Neural progenitor cell (in vitro differentiated cells): ENCODE data around the gene IPP. TPM values are rescaled to one million over a fixed set of nuclear protein-coding genes. Genes with fewer than 3 reads are reported as not detected.

Source experiments
- DNase-seq: peaks from one replicate; pipeline ENCODE4 v3.0.0-alpha.2; 2016; ENCODE audit warnings: low spot score
- H2AFZ ChIP-seq: fragments of 200-600 bp; sonication (generic); replicated peaks from 2 replicates; pipeline ENCODE4 v1.6.1; 2016; ENCODE audit warnings: antibody characterized with exemption
- H3F3A ChIP-seq: fragments of 200-600 bp; sonication (generic); 2 replicates; pipeline ENCODE4 v1.6.1; 2016; ENCODE audit warnings: antibody characterized with exemption, low read depth
- H3K27ac ChIP-seq: fragments of 200-600 bp; sonication (generic); 2 replicates; pipeline ENCODE4 v1.5.1; 2016; ENCODE audit warnings: mild to moderate bottlenecking
- H3K27me3 ChIP-seq: fragments of 200-600 bp; sonication (generic); 2 replicates; pipeline ENCODE4 v1.6.1; 2016; ENCODE audit warnings: mild to moderate bottlenecking, moderate library complexity
- H3K36me3 ChIP-seq: fragments of 200-600 bp; sonication (generic); 2 replicates; pipeline ENCODE4 v1.5.1; 2016
- H3K4me1 ChIP-seq: fragments of 200-600 bp; sonication (generic); 2 replicates; pipeline ENCODE4 v1.6.1; 2016; ENCODE audit warnings: mixed run types
- H3K4me2 ChIP-seq: fragments of 200-600 bp; sonication (generic); 2 replicates; pipeline ENCODE4 v1.6.1; 2016
- H3K4me3 ChIP-seq: fragments of 200-600 bp; sonication (generic); 2 replicates; pipeline ENCODE4 v1.5.1; 2016
- H3K79me2 ChIP-seq: fragments of 200-600 bp; sonication (generic); 2 replicates; pipeline ENCODE4 v1.6.1; 2016; ENCODE audit warnings: low read depth
- H3K9ac ChIP-seq: fragments of 200-600 bp; sonication (generic); 2 replicates; pipeline ENCODE4 v1.6.1; 2016
- H3K9me3 ChIP-seq: fragments of 200-600 bp; sonication (generic); 2 replicates; pipeline ENCODE4 v1.5.1; 2016; ENCODE audit warnings: low read depth
- H4K20me1 ChIP-seq: fragments of 200-600 bp; sonication (generic); 2 replicates; pipeline ENCODE4 v1.6.1; 2016; ENCODE audit warnings: low read depth
- H3K27ac Mint-ChIP-seq: 3 replicates; pipeline ENCODE4 v1.8.0; 2021; ENCODE audit warnings: mixed read lengths
- H3K27me3 Mint-ChIP-seq: 2 replicates; pipeline ENCODE4 v1.8.0; 2022; ENCODE audit warnings: low read depth, mild to moderate bottlenecking, inconsistent platforms, moderate library complexity, mixed read lengths; ENCODE audit not compliant: insufficient read depth
- H3K36me3 Mint-ChIP-seq: 3 replicates; pipeline ENCODE4 v1.8.0; 2021; ENCODE audit warnings: mixed read lengths
- H3K4me1 Mint-ChIP-seq: 3 replicates; pipeline ENCODE4 v1.8.0; 2021; ENCODE audit warnings: mixed read lengths
- H3K4me3 Mint-ChIP-seq: 3 replicates; pipeline ENCODE4 v1.8.0; 2021; ENCODE audit warnings: mild to moderate bottlenecking, moderate library complexity, mixed read lengths
- H3K9me3 Mint-ChIP-seq: 3 replicates; pipeline ENCODE4 v1.8.0; 2020; ENCODE audit warnings: mixed read lengths
- CTCF ChIP-seq: fragments of 200-600 bp; sonication (generic); IDR thresholded peaks from 2 replicates; pipeline ENCODE4 v1.5.1; 2017; ENCODE audit warnings: antibody characterized with exemption, mild to moderate bottlenecking
- EZH2 ChIP-seq: fragments of 200-600 bp; sonication (generic); IDR thresholded peaks from 2 replicates; pipeline ENCODE4 v1.6.1; 2017; ENCODE audit warnings: antibody characterized with exemption, mild to moderate bottlenecking, moderate library complexity
- EZH2phosphoT487 ChIP-seq: fragments of 200-600 bp; sonication (generic); IDR thresholded peaks from 2 replicates; pipeline ENCODE4 v1.6.1; 2017; ENCODE audit warnings: antibody characterized with exemption
- total RNA-seq: library from RNA; depleted of rRNA; stranded (reverse); fragments of >200 nt; gene quantifications from 2 replicates; pipeline ENCODE4 v1.2.3, GENCODE V29; 2015; ENCODE audit warnings: low replicate concordance

IPP gene
- 10.0 and 15.0 TPM in 2 replicates for total RNA-seq

DNA sequence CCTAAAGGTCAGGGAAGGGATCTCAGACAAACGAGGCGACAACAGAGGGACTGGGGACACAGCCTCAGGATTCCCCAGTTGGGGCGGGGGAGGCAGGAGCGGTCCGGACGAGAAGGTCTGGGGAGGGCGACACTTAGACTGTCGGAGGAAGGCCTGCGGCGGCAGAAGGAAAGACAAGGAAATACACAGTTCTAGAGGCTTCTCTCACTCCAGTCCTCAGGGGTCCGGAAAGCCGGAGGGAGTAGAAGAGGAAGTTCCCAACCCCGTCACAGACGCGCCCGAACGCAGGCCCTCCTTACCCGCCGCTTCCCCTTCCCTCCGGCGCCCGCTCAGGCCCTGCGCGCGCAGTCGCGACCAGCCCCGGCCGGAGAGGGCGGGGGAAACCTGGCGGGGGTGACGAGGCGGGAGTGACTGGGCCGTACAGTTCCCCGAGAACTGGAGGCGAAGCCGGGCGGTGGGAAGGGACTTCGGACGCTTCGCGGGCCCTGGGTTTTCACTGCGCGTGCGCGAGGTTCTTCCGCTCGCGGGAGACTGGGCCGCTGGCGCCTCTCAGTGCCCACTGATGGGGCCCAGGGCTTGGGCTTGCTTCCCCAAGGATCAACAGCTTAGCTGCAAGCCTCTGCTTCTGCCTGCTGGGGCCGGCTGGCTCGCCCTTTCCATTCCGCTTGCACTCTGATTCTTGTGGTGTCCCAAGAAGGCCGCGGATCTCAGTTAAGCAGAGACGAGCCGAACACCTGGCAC lies at the start of gene IPP:
IPP (minus strand) TSS at position 356 of the 741 bp plus-strand sequence. CDS start 4,242 bp downstream, outside the sequence.
- H3K27ac Mint-ChIP-seq = peak within 1 kb of the TSS; percentile 100
- no peaks in the 10 kb centered on the region for H4K20me1 ChIP-seq
- no peaks in the 10 kb centered on the region for H3K27me3 ChIP-seq
- DNase-seq = peak; percentile 99
- H3K36me3 Mint-ChIP-seq = peaks cover 1% of the 10 kb centered on the region
- H3K9me3 Mint-ChIP-seq = peaks cover 2% of the 10 kb centered on the region
- TF ChIP-seq EZH2phosphoT487 = no peak
- TF ChIP-seq CTCF = no peak
- peak; percentile 42 for TF ChIP-seq EZH2
- no peaks in the 10 kb centered on the region for H3K36me3 ChIP-seq
- peak within 1 kb of the TSS; percentile 97 for H3K4me3 Mint-ChIP-seq
- peak within 1 kb of the TSS; percentile 57 for H3K9ac ChIP-seq
- peak within 1 kb of the TSS; percentile 88 for H2AFZ ChIP-seq
- peak within 1 kb of the TSS; percentile 93 for H3K27ac ChIP-seq
- H3K4me3 ChIP-seq = peak within 1 kb of the TSS; percentile 57
- no peaks in the 10 kb centered on the region for H3K79me2 ChIP-seq
- H3K9me3 ChIP-seq = no peaks in the 10 kb centered on the region
- peaks cover 16% of the 10 kb centered on the region for H3K4me1 Mint-ChIP-seq
- peaks cover 4% of the 10 kb centered on the region for H3K4me1 ChIP-seq
- H3K4me2 ChIP-seq = peak within 1 kb of the TSS; percentile 89
- peaks cover 3% of the 10 kb centered on the region for H3K27me3 Mint-ChIP-seq
- H3F3A ChIP-seq = peaks cover 30% of the 10 kb centered on the region

DNA sequence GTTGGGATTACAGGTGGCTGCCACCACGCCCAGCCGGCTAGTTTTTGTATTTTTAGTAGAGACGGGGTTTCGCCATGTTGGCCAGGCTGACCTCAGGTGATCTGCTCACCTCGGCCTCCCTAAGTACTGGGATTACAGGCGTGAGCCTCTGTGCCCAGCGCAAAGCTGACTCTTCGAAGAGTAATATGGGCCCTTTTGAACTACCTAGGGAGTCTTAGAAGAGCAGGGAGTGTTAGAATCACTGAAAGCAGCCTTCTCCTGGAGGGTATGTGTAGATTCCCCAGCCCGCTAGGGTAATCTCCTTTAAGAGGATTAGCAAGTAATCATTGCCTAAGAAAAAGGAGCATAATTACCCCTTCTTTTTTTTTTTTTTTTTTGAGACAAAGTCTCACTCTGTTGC lies 46.5 kb upstream of the IPP start:
- H3K4me3 ChIP-seq = no peak overlapping the region
- Mint-ChIP-seq H3K4me3 (no peak overlapping the region), H3K36me3 (no peaks in the 10 kb centered on the region), H3K27ac (no peak overlapping the region), H3K4me1 (peaks cover 12% of the 10 kb centered on the region), H3K9me3 (no peaks in the 10 kb centered on the region), H3K27me3 (peaks cover 27% of the 10 kb centered on the region)
- H3K79me2 ChIP-seq = no peaks in the 10 kb centered on the region
- peaks cover 91% of the 10 kb centered on the region for H3K27me3 ChIP-seq
- H3K36me3 ChIP-seq = no peaks in the 10 kb centered on the region
- no peak for TF ChIP-seq CTCF
- TF ChIP-seq EZH2 = no peak
- TF ChIP-seq EZH2phosphoT487 = peak; percentile 69
- peaks cover 20% of the 10 kb centered on the region for H3K4me1 ChIP-seq
- peak overlapping the region; percentile 54 for H3K4me2 ChIP-seq
- H2AFZ ChIP-seq = no peak overlapping the region
- H3K9ac ChIP-seq = no peak overlapping the region
- no peaks in the 10 kb centered on the region for H3K9me3 ChIP-seq
- peaks cover 23% of the 10 kb centered on the region for H3F3A ChIP-seq
- peaks cover 22% of the 10 kb centered on the region for H4K20me1 ChIP-seq
- DNase-seq = peak; percentile 90
- no peak overlapping the region for H3K27ac ChIP-seq

DNA sequence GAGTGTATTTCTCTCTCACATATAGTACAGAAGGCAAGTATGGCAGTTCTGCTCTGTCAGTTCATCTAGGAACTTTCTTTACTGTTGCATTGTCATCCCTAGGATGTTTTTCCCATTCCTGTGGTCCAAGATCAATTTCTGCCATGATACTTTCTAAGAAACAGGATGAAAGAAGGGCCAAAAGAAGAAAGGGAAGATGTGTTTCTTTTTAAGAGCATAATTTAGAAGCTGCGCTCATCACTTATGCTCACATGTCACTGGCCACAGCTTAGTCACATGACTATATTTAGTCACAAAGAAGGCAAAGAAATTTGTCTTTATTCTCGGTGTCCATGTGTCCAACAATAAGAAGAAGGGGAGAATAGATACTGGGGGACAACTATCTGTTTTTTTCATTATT lies 45.9 kb upstream of the IPP start:
- Histone ChIP-seq H2AFZ (no peak overlapping the region), H3K36me3 (no peaks in the 10 kb centered on the region), H3K9me3 (no peaks in the 10 kb centered on the region), H4K20me1 (peaks cover 21% of the 10 kb centered on the region), H3K27me3 (peaks cover 93% of the 10 kb centered on the region), H3K9ac (no peak overlapping the region), H3K79me2 (no peaks in the 10 kb centered on the region), H3K4me3 (no peak overlapping the region), H3K4me1 (peaks cover 20% of the 10 kb centered on the region), H3K27ac (no peak overlapping the region), H3F3A (peaks cover 23% of the 10 kb centered on the region), H3K4me2 (peak overlapping the region; percentile 54)
- TF ChIP-seq EZH2phosphoT487 (no peak), CTCF (no peak), EZH2 (no peak)
- no peak overlapping the region for H3K27ac Mint-ChIP-seq
- peaks cover 11% of the 10 kb centered on the region for H3K4me1 Mint-ChIP-seq
- no peaks in the 10 kb centered on the region for H3K36me3 Mint-ChIP-seq
- no peak overlapping the region for H3K4me3 Mint-ChIP-seq
- H3K27me3 Mint-ChIP-seq = peaks cover 27% of the 10 kb centered on the region
- DNase-seq = no peak
- H3K9me3 Mint-ChIP-seq = no peaks in the 10 kb centered on the region
